ENCODE data around the gene LHPP.

GRCh38 chr10:124486635-124487034, 25.0 kb downstream of the LHPP start:
- TF ChIP-seq, protein P1, sequence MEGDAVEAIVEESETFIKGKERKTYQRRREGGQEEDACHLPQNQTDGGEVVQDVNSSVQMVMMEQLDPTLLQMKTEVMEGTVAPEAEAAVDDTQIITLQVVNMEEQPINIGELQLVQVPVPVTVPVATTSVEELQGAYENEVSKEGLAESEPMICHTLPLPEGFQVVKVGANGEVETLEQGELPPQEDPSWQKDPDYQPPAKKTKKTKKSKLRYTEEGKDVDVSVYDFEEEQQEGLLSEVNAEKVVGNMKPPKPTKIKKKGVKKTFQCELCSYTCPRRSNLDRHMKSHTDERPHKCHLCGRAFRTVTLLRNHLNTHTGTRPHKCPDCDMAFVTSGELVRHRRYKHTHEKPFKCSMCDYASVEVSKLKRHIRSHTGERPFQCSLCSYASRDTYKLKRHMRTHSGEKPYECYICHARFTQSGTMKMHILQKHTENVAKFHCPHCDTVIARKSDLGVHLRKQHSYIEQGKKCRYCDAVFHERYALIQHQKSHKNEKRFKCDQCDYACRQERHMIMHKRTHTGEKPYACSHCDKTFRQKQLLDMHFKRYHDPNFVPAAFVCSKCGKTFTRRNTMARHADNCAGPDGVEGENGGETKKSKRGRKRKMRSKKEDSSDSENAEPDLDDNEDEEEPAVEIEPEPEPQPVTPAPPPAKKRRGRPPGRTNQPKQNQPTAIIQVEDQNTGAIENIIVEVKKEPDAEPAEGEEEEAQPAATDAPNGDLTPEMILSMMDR (IDR thresholded peaks at IDR 0.05): no peak
- TF ChIP-seq POLR2A (IDR thresholded peaks at IDR 0.05): no peak

All from transverse colon (tissue), 3 donors.